CD8-positive, alpha-beta memory T cell (primary cell): Measurements from ENCODE around the gene RUFY4. TPM values are rescaled to one million over a fixed set of nuclear protein-coding genes. Genes with fewer than 3 reads are reported as not detected.

ENCODE experiments used
- CTCF ChIA-PET: fragments of 350-600 bp; sonication (Branson Sonifier 250); formaldehyde crosslinking; loops from one replicate; lab custom pipeline; 2021; ENCODE audit warnings: antibody characterized with exemption; lab: Charles Lee
- POLR2A ChIA-PET: fragments of 350-600 bp; sonication (Branson Sonifier 250); formaldehyde crosslinking; loops from one replicate; lab custom pipeline; 2021; ENCODE audit warnings: antibody characterized with exemption; lab: Charles Lee
- DNase-seq, 5 donors: peaks; one replicate each; pipeline versions ENCODE4 v3.0.0 to v3.0.0-alpha.2; 2020 to 2022; ENCODE audit warnings: mixed read lengths in 1 of 5
- H3K27ac ChIP-seq: one replicate; pipeline ENCODE4 v1.7.0; 2013; ENCODE audit warnings: low read depth, mild to moderate bottlenecking, low read length, moderate library complexity
- H3K27me3 ChIP-seq: 2 replicates; pipeline ENCODE4 v1.7.0; 2013; ENCODE audit warnings: low read length, mild to moderate bottlenecking; ENCODE audit not compliant: insufficient read depth, poor library complexity, severe bottlenecking
- H3K36me3 ChIP-seq: 2 replicates; pipeline ENCODE4 v1.7.0; 2013; ENCODE audit warnings: mild to moderate bottlenecking, low read length, moderate library complexity; ENCODE audit not compliant: insufficient read depth
- H3K4me1 ChIP-seq: 2 replicates; pipeline ENCODE4 v1.7.0; 2013; ENCODE audit warnings: mild to moderate bottlenecking, low read length, moderate library complexity; ENCODE audit not compliant: insufficient read depth
- H3K4me3 ChIP-seq: 2 replicates; pipeline ENCODE4 v1.7.0; 2013; ENCODE audit warnings: mild to moderate bottlenecking, low read length
- H3K9me3 ChIP-seq: 2 replicates; pipeline ENCODE4 v1.7.0; 2013; ENCODE audit warnings: mild to moderate bottlenecking, low read length
- H3K27ac Mint-ChIP-seq, 8 donors: one replicate each; pipeline ENCODE4 v1.8.0; 2020 to 2021; ENCODE audit warnings: mixed read lengths in 8 of 8, mild to moderate bottlenecking in 6 of 8, inconsistent platforms in 3 of 8, moderate library complexity in 3 of 8
- H3K27me3 Mint-ChIP-seq, 2 donors: one replicate each; pipeline ENCODE4 v1.8.0; 2020 to 2021; ENCODE audit warnings: mixed read lengths in 2 of 2, mild to moderate bottlenecking in 1 of 2, moderate library complexity in 1 of 2
- H3K36me3 Mint-ChIP-seq, 3 donors: one replicate each; pipeline ENCODE4 v1.8.0; 2020 to 2021; ENCODE audit warnings: mixed read lengths in 3 of 3, inconsistent platforms in 1 of 3, mild to moderate bottlenecking in 1 of 3
- H3K4me1 Mint-ChIP-seq, 3 donors: one replicate each; pipeline ENCODE4 v1.8.0; 2020 to 2021; ENCODE audit warnings: mixed read lengths in 3 of 3, inconsistent platforms in 1 of 3, mild to moderate bottlenecking in 1 of 3
- H3K4me3 Mint-ChIP-seq, 7 donors: one replicate each; pipeline ENCODE4 v1.8.0; 2020 to 2021; ENCODE audit warnings: mixed read lengths in 7 of 7, mild to moderate bottlenecking in 6 of 7, moderate library complexity in 4 of 7, inconsistent platforms in 2 of 7
- H3K9me3 Mint-ChIP-seq, 5 donors: one replicate each; pipeline ENCODE4 v1.8.0; 2020 to 2022; ENCODE audit warnings: mixed read lengths in 5 of 5, mild to moderate bottlenecking in 3 of 5, moderate library complexity in 2 of 5, inconsistent platforms in 1 of 5
- polyA plus RNA-seq: library from polyadenylated mRNA; unstranded; fragments of 300-500 nt; fragmentation: Illumina TruSeq; gene quantifications from one replicate; pipeline ENCODE4 v1.2.3, GENCODE V29; 2021
- total RNA-seq, 2 experiments: library from RNA; stranded (reverse); gene quantifications; one replicate each; pipeline ENCODE4 v1.2.3, GENCODE V29; 2021

RUFY4 gene
- total and polyA plus RNA-seq, 3 experiments from 2014 or later = not detected

DNA sequence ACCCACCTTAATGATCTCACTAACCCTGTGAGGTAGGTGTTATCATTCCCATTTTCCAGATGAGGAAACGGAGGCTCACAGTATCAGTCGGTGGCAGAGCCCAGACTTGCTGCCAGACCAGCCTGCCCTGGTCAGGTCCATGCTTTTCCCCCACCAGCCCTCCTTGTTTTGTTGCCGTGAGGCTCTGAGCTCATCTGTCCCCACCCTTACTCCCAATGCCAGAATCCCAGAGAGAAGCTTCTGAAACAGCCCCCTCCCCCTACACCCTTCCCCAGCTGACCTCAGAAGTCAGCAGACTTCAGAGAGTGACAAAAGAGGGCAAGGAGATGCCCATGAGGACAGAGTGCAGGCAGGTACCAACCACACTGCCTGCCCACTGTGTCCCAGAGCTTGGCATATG lies 45.4 kb upstream of the RUFY4 start:
- Mint-ChIP-seq H3K36me3 (no peaks in the 10 kb centered on the region), H3K4me1 (no peaks in the 10 kb centered on the region), H3K27ac (no peak overlapping the region), H3K4me3 (no peak overlapping the region), H3K9me3 (no peaks in the 10 kb centered on the region), H3K27me3 (no peaks in the 10 kb centered on the region)
- no peak overlapping the region for H3K27ac ChIP-seq
- H3K27me3 ChIP-seq = no peaks in the 10 kb centered on the region
- no peaks in the 10 kb centered on the region for H3K4me1 ChIP-seq
- CTCF ChIA-PET = no interaction called here
- H3K9me3 ChIP-seq = no peaks in the 10 kb centered on the region
- no peaks in the 10 kb centered on the region for H3K36me3 ChIP-seq
- POLR2A ChIA-PET = no interaction called here
- H3K4me3 ChIP-seq = no peak overlapping the region
- DNase-seq = peak in 1 of 5 donors; percentile 14

DNA sequence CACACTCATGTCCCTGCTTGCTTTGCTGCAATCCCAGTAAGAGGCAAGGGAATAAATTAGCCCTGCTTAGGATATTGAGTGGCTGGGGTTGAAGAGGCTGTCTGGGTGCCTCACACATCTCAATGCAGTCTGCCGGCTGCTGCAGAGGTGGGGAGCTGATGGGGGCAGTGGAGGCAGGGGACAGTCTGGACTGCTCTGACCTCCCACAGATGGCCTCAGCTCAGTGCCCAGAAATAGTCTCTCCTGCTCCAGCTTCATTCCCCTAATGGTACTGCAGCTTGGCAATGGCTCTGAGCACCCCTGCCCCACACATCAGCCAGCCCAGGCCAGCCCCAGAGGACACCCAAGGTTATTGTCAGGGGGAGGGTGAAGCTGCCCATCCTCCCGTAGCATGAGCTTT lies 44.7 kb upstream of the RUFY4 start:
- no peak overlapping the region for H3K27ac Mint-ChIP-seq
- H3K4me1 ChIP-seq = no peaks in the 10 kb centered on the region
- no peaks in the 10 kb centered on the region for H3K27me3 Mint-ChIP-seq
- no peaks in the 10 kb centered on the region for H3K36me3 Mint-ChIP-seq
- H3K27ac ChIP-seq = no peak overlapping the region
- no peak overlapping the region for H3K4me3 Mint-ChIP-seq
- H3K4me1 Mint-ChIP-seq = no peaks in the 10 kb centered on the region
- H3K9me3 ChIP-seq = no peaks in the 10 kb centered on the region
- DNase-seq = no peak
- H3K27me3 ChIP-seq = no peaks in the 10 kb centered on the region
- no peaks in the 10 kb centered on the region for H3K36me3 ChIP-seq
- H3K9me3 Mint-ChIP-seq = no peaks in the 10 kb centered on the region
- POLR2A ChIA-PET = no interaction called here
- CTCF ChIA-PET = interaction anchor here (1.4 kb wide), 1 partner anchor 10 kb away, joined by 3 read pairs; no protein-coding TSS in a partner anchor
- no peak overlapping the region for H3K4me3 ChIP-seq

DNA sequence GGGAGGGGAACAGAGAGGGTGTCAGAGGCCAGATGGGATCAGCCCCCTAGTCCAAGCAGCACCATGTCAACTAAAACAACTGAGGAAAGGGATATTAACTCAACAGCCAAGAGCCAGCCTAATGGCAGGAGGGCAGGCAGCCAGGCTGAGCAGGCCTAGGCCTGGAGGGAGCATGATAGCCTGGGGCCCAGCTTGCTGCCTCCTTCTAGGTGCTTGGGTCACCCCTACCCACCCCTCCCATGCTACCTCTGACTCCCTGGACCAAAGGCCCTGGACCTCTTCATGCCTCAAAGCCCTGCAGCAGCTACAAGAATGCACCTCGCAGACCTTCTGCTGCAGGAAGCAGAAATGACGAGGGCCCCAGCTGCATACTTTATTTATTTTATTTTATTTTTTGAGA lies 44.2 kb upstream of the RUFY4 start:
- Mint-ChIP-seq H3K36me3 (no peaks in the 10 kb centered on the region), H3K27ac (no peak overlapping the region), H3K4me1 (no peaks in the 10 kb centered on the region), H3K9me3 (no peaks in the 10 kb centered on the region), H3K27me3 (no peaks in the 10 kb centered on the region), H3K4me3 (no peak overlapping the region)
- H3K4me1 ChIP-seq = no peaks in the 10 kb centered on the region
- no peaks in the 10 kb centered on the region for H3K27me3 ChIP-seq
- H3K36me3 ChIP-seq = no peaks in the 10 kb centered on the region
- peak in 1 of 5 donors; percentile 19 for DNase-seq
- ChIA-PET POLR2A (no interaction called here), CTCF (interaction anchor here (1.4 kb wide), 1 partner anchor 10 kb away, joined by 3 read pairs; no protein-coding TSS in a partner anchor)
- no peaks in the 10 kb centered on the region for H3K9me3 ChIP-seq
- H3K4me3 ChIP-seq = no peak overlapping the region
- no peak overlapping the region for H3K27ac ChIP-seq

DNA sequence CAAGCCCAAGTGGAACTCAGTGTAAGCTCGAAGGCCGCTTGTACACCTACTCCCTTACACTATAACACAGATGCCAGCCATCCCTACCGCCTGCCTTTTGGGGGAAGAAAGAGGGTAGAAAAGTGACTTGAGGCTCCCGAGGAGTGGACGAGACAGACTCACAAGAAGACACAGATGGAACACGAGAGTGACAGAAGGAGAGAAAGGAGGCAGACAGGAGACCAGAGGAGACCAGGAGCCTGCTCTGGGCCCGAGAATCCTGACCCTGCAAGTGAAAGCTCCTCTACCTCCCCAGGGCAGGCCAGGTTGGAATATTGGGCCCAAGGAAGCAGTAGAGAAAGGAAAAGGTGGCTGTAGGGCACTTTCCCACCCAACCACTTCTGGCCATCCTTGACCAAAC lies 42.8 kb upstream of the RUFY4 start:
- no peak for DNase-seq
- H3K36me3 ChIP-seq = no peaks in the 10 kb centered on the region
- H3K4me1 ChIP-seq = no peaks in the 10 kb centered on the region
- no peaks in the 10 kb centered on the region for H3K27me3 Mint-ChIP-seq
- CTCF ChIA-PET = interaction anchor here (1.0 kb wide), 1 partner anchor 8 kb away, joined by 3 read pairs; no protein-coding TSS in a partner anchor
- H3K4me3 Mint-ChIP-seq = no peak overlapping the region
- H3K36me3 Mint-ChIP-seq = no peaks in the 10 kb centered on the region
- no peaks in the 10 kb centered on the region for H3K9me3 Mint-ChIP-seq
- no peak overlapping the region for H3K27ac ChIP-seq
- POLR2A ChIA-PET = no interaction called here
- no peak overlapping the region for H3K4me3 ChIP-seq
- peak overlapping the region in 2 of 8 donors; percentile 3 to 23 for H3K27ac Mint-ChIP-seq
- H3K27me3 ChIP-seq = no peaks in the 10 kb centered on the region
- H3K9me3 ChIP-seq = no peaks in the 10 kb centered on the region
- no peaks in the 10 kb centered on the region for H3K4me1 Mint-ChIP-seq

DNA sequence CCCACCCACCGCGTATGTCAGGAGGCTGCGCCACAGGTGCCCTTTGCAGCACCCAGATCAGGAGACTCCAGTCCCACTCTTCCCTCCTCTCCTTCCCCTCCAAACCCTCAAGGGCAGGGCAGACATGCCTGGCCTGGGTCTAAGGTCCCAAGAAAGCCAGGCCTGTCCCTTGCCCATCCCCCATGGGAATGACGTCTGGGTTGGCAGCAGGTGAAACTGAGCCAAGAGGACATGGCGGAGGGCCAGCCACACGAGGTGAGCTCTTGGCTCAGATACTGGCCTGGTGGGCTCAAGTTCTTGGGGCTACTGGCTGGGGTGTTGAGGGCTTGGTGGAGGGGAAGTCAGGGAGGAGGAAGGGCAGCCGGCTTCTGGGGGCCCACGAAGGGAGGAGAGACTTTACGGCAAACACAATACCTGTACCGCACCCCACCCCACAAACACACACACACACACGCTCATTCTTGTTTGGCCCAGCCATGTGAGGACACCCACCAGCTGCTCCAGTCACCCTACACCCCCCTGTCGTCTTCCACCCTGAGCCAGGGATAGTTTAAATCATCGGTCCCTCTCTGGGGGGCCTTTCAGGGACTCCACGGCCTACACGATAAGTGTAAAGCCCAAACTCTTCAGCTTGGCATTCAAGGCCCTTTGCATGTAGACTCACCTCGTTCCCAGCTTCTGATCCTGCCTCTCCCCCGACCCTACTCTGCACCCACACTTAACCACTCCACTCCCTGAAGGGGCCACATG lies 42.2 kb upstream of the RUFY4 start:
- H3K4me1 ChIP-seq = no peaks in the 10 kb centered on the region
- Mint-ChIP-seq H3K9me3 (no peaks in the 10 kb centered on the region), H3K27me3 (no peaks in the 10 kb centered on the region), H3K27ac (peak overlapping the region in 1 of 8 donors; percentile 55), H3K4me1 (no peaks in the 10 kb centered on the region), H3K36me3 (no peaks in the 10 kb centered on the region), H3K4me3 (no peak overlapping the region)
- ChIA-PET CTCF (interaction anchor here (1.0 kb wide), 1 partner anchor 8 kb away, joined by 3 read pairs; no protein-coding TSS in a partner anchor), POLR2A (no interaction called here)
- no peaks in the 10 kb centered on the region for H3K27me3 ChIP-seq
- H3K9me3 ChIP-seq = no peaks in the 10 kb centered on the region
- no peaks in the 10 kb centered on the region for H3K36me3 ChIP-seq
- peak in 1 of 5 donors; percentile 32 for DNase-seq
- no peak overlapping the region for H3K4me3 ChIP-seq
- no peak overlapping the region for H3K27ac ChIP-seq

DNA sequence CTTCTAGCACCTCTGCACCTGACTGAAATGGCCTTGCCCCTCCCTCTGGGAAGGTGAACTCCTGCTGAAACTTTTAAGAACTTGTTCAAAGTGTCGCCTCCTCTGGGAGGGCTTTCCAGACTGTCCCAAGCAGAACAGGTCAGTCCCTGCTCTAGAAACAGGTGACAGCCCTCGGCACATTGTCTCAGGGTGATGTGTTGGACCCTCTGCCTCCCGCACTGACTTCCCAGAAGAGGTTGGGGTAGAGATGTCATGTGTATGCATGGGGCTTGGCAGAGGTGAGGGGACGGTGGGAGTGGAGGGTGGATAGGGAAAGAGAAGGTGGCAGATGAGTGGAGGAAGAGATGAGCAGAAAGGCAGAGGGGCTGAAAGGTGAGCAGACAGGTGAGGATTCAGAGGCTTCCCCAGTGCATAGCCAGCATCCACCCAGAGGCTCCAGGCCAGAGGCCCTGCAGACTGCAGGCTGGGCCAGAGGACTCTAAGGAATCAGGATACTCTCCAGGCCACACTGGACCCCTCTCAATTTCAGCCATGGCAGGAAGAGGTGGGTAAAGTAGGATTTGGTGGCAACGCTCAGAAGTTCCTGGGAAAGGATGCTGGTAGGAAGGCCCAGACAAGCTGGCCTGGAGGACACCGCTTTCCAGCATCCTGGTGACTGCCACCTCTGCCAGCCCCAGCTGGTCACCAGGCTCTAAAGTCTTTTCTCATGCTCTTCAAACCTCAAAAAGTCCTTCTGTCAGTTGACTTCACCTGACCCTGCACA lies 41.4 kb upstream of the RUFY4 start:
- POLR2A ChIA-PET = no interaction called here

DNA sequence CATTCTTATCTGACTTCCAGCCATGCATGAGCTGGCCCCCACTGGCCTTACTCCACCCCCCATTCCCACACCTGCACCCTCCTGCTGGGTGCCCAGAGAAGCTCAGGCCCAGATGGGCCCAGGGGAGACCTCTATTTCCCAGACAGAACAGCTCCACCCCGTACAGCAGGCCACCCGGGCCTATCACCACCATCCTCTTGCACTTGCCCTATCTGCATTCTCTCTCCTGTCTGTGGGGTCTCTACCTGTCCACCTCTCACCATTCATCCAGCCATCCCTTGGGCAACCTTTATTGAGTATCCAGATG lies 40.9 kb upstream of the RUFY4 start:
- Mint-ChIP-seq H3K27ac (no peak overlapping the region), H3K4me3 (no peak overlapping the region), H3K36me3 (no peaks in the 10 kb centered on the region), H3K4me1 (no peaks in the 10 kb centered on the region), H3K27me3 (no peaks in the 10 kb centered on the region), H3K9me3 (no peaks in the 10 kb centered on the region)
- Histone ChIP-seq H3K27ac (no peak overlapping the region), H3K9me3 (no peaks in the 10 kb centered on the region), H3K4me1 (no peaks in the 10 kb centered on the region), H3K4me3 (no peak overlapping the region), H3K36me3 (no peaks in the 10 kb centered on the region), H3K27me3 (no peaks in the 10 kb centered on the region)
- peak in 1 of 5 donors; percentile 26 for DNase-seq
- CTCF ChIA-PET = no interaction called here
- POLR2A ChIA-PET = no interaction called here

More for the DNA sequence above, 41.4 kb upstream of the RUFY4 start:
- Mint-ChIP-seq H3K27me3 (no peaks in the 10 kb centered on the region), H3K4me1 (no peaks in the 10 kb centered on the region), H3K36me3 (no peaks in the 10 kb centered on the region), H3K4me3 (no peak overlapping the region), H3K9me3 (no peaks in the 10 kb centered on the region), H3K27ac (peak overlapping the region in 1 of 8 donors; percentile 55)
- Histone ChIP-seq H3K9me3 (no peaks in the 10 kb centered on the region), H3K4me1 (no peaks in the 10 kb centered on the region), H3K36me3 (no peaks in the 10 kb centered on the region), H3K27me3 (no peaks in the 10 kb centered on the region), H3K4me3 (no peak overlapping the region), H3K27ac (no peak overlapping the region)
- DNase-seq = peak in 1 of 5 donors; percentile 26
- CTCF ChIA-PET = no interaction called here

DNA sequence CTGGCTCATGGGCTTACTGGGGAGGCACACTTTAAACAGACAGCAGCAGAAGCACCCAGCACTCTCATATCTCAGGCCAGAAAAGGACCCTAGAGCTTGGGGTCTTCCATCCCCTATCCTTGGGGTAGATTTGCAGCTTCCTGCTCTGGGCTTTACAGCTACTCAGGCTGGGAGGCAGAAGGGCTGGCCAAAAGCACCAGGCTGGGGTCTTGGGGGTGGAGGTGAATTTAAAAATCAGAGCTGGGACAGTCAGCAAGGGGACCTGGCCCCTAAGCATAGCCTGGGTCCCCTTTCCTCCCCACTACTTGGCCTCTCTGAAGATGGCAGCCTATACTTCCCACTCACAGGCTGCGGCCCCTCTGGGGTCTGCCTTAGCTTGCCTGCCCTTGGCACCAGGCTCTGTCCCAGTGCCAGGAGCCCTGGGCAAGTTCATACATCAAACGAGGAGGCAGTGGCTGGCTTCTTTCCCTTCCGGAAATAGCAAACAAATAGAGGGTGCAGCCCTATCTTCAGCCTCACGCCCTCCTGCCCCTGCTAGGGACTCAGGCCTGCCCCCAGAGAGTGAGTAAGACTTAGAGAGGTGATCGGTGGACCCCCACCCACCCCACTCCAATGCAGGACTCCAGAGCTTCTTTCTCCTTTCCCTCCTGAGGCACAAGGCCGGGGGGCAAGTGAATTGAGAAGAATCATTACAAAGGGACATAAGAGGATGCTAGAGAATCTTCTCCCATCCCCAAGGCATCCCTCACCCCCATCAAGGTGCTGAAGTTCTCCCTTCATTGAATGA lies 40.3 kb upstream of the RUFY4 start:
- ChIA-PET POLR2A (no interaction called here), CTCF (no interaction called here)
- H3K36me3 ChIP-seq = no peaks in the 10 kb centered on the region
- H3K27me3 Mint-ChIP-seq = no peaks in the 10 kb centered on the region
- H3K4me3 Mint-ChIP-seq = no peak overlapping the region
- no peak overlapping the region for H3K4me3 ChIP-seq
- H3K9me3 ChIP-seq = no peaks in the 10 kb centered on the region
- H3K36me3 Mint-ChIP-seq = no peaks in the 10 kb centered on the region
- no peaks in the 10 kb centered on the region for H3K9me3 Mint-ChIP-seq
- no peaks in the 10 kb centered on the region for H3K4me1 Mint-ChIP-seq
- peak in 1 of 5 donors; percentile 12 for DNase-seq
- H3K27me3 ChIP-seq = no peaks in the 10 kb centered on the region
- no peaks in the 10 kb centered on the region for H3K4me1 ChIP-seq
- H3K27ac ChIP-seq = no peak overlapping the region
- H3K27ac Mint-ChIP-seq = no peak overlapping the region
